Natural killer cell (primary cell): ENCODE data around the gene LDLRAD4. TPM values are rescaled to one million over a fixed set of nuclear protein-coding genes. Genes with fewer than 3 reads are reported as not detected.
"Not testable (repeated sequence)": the region's sequence is repeated elsewhere in the genome, so short reads cannot be mapped to it uniquely, and the experiment has no call there.

Experiments
- ATAC-seq, 3 donors: fragments of 150-1000 bp in 2 of 3; fragments of 200-7000 bp in 1 of 3; cut with Tn5 transposase; 1 replicate in 1 of 3; 2 replicates in 2 of 3; pipeline ENCODE4 v1.10.0; 2021; ENCODE audit warnings: mild to moderate bottlenecking in 2 of 3, moderate library complexity in 2 of 3
- DNase-seq, 2 donors: peaks; one replicate each; pipeline versions ENCODE4 v3.0.0 to v3.0.0-alpha.2; 2013 to 2021; ENCODE audit warnings: mixed read lengths in 1 of 2
- H3K27ac ChIP-seq: one replicate; pipeline ENCODE4 v1.5.1; 2013; ENCODE audit warnings: mild to moderate bottlenecking, low read length
- H3K27me3 ChIP-seq: one replicate; pipeline ENCODE4 v1.6.1; 2013; ENCODE audit warnings: low read length; ENCODE audit not compliant: control insufficient read depth, insufficient read depth
- H3K36me3 ChIP-seq: one replicate; pipeline ENCODE4 v1.6.1; 2013; ENCODE audit warnings: low read length; ENCODE audit not compliant: control insufficient read depth, insufficient read depth
- H3K4me1 ChIP-seq: one replicate; pipeline ENCODE4 v1.6.1; 2013; ENCODE audit warnings: low read length; ENCODE audit not compliant: control insufficient read depth, insufficient read depth
- H3K4me3 ChIP-seq: one replicate; pipeline ENCODE4 v1.5.1; 2013; ENCODE audit warnings: low read length
- H3K9me3 ChIP-seq: one replicate; pipeline ENCODE4 v1.6.1; 2013; ENCODE audit warnings: low read length; ENCODE audit not compliant: control insufficient read depth, insufficient read depth
- H3K27ac Mint-ChIP-seq, 2 donors: one replicate each; pipeline ENCODE4 v1.8.0; 2022; ENCODE audit warnings: mild to moderate bottlenecking in 2 of 2, mixed read lengths in 2 of 2, moderate library complexity in 1 of 2
- H3K27me3 Mint-ChIP-seq, 2 donors: one replicate each; pipeline ENCODE4 v1.8.0; 2022; ENCODE audit warnings: low read depth in 2 of 2, mixed read lengths in 2 of 2
- H3K36me3 Mint-ChIP-seq: one replicate; pipeline ENCODE4 v1.8.0; 2022; ENCODE audit warnings: mixed read lengths
- H3K4me1 Mint-ChIP-seq, 2 donors: one replicate each; pipeline ENCODE4 v1.8.0; 2022; ENCODE audit warnings: mixed read lengths in 2 of 2
- H3K4me3 Mint-ChIP-seq: one replicate; pipeline ENCODE4 v1.8.0; 2022; ENCODE audit warnings: mild to moderate bottlenecking, moderate library complexity, mixed read lengths
- H3K9me3 Mint-ChIP-seq, 2 donors: one replicate each; pipeline ENCODE4 v1.8.0; 2022; ENCODE audit warnings: mixed read lengths in 2 of 2
- CTCF ChIP-seq: fragments of 200-600 bp; IDR thresholded peaks from one replicate; pipeline ENCODE4 v1.8.0; 2022; ENCODE audit warnings: antibody characterized with exemption
- WGBS: methylation state at CpG from one replicate; pipeline ENCODE4 v1.1.7; 2013; ENCODE audit warnings: missing lambda C conversion rate; ENCODE audit not compliant: insufficient coverage; 5-methylcytosine and 5-hydroxymethylcytosine counted together
- intact Hi-C: fragments of 100-400 bp; cut with micrococcal nuclease; formaldehyde crosslinking; loops from one replicate; pipeline ENCODE4 v1.14.2; 2022
- total RNA-seq, 4 donors: library from RNA; stranded (reverse); fragments of 120-200 nt in 1 of 4; gene quantifications; one replicate each; pipeline versions ENCODE4 v1.2.3 to v1.2.4, GENCODE V29; 2013 to 2022

Gene LDLRAD4
- total RNA-seq, 3 donors from 2014 or later (not counting 1 experiment from before 2014, with no cell fraction given) = 24.0 to 36.3 (median 29.2) TPM

GRCh38 chr18:13661779-13662256 is 443.3 kb downstream of the LDLRAD4 start:
- intact Hi-C loops = no loop called here
- no peak for TF ChIP-seq CTCF
- Mint-ChIP-seq H3K9me3 (no peaks in the 10 kb centered on the region), H3K36me3 (peaks cover 6% of the 10 kb centered on the region), H3K4me1 (no peaks in the 10 kb centered on the region), H3K4me3 (no peak overlapping the region), H3K27ac (no peak overlapping the region), H3K27me3 (no peaks in the 10 kb centered on the region)
- peaks cover 9% of the 10 kb centered on the region for H3K36me3 ChIP-seq
- H3K27ac ChIP-seq = no peak overlapping the region
- ATAC-seq = no peak
- H3K27me3 ChIP-seq = no peaks in the 10 kb centered on the region
- no peak for DNase-seq
- no peak overlapping the region for H3K4me3 ChIP-seq
- no peaks in the 10 kb centered on the region for H3K4me1 ChIP-seq
- 96% methylated on average over 2 of the region's 2 CpGs for WGBS
- no peaks in the 10 kb centered on the region for H3K9me3 ChIP-seq

- no peak for DNase-seq
- H3K27ac ChIP-seq = no peak overlapping the region
- H3K4me1 Mint-ChIP-seq = peaks cover 7% of the 10 kb centered on the region in 2 donors
- ATAC-seq = no peak
- H3K4me3 Mint-ChIP-seq = no peak overlapping the region
- H3K36me3 ChIP-seq = no peaks in the 10 kb centered on the region
- H3K36me3 Mint-ChIP-seq = no peaks in the 10 kb centered on the region
- no peaks in the 10 kb centered on the region for H3K27me3 ChIP-seq
- no peaks in the 10 kb centered on the region for H3K9me3 ChIP-seq
- no peak overlapping the region for H3K27ac Mint-ChIP-seq
- no peaks in the 10 kb centered on the region for H3K9me3 Mint-ChIP-seq
- 98% methylated on average over 6 of the region's 7 CpGs for WGBS
- intact Hi-C loops = no loop called here
- H3K4me3 ChIP-seq = no peak overlapping the region
- no peaks in the 10 kb centered on the region for H3K4me1 ChIP-seq
- no peak for TF ChIP-seq CTCF
- H3K27me3 Mint-ChIP-seq = no peaks in the 10 kb centered on the region
Observed at GRCh38 chr18:13672657-13673056, 454.1 kb downstream of the LDLRAD4 start.

GRCh38 chr18:13676471-13676870 is 457.9 kb downstream of the LDLRAD4 start:
- H3K4me3 ChIP-seq = no peak overlapping the region
- no peaks in the 10 kb centered on the region for H3K27me3 ChIP-seq
- no peak for TF ChIP-seq CTCF
- Mint-ChIP-seq H3K9me3 (no peaks in the 10 kb centered on the region), H3K27ac (no peak overlapping the region), H3K4me3 (no peak overlapping the region), H3K27me3 (no peaks in the 10 kb centered on the region), H3K4me1 (peaks cover 0 to 7% of the 10 kb centered on the region in 2 donors), H3K36me3 (no peaks in the 10 kb centered on the region)
- intact Hi-C loops = no loop called here
- WGBS = 94% methylated on average over 6 of the region's 6 CpGs
- ATAC-seq = no peak
- no peak overlapping the region for H3K27ac ChIP-seq
- peaks cover under 1% of the 10 kb centered on the region for H3K36me3 ChIP-seq
- no peak for DNase-seq
- no peaks in the 10 kb centered on the region for H3K4me1 ChIP-seq
- no peaks in the 10 kb centered on the region for H3K9me3 ChIP-seq

GRCh38 chr18:13677350-13677749 is 458.8 kb downstream of the LDLRAD4 start:
- 99% methylated on average over 13 of the region's 13 CpGs for WGBS
- H3K27me3 ChIP-seq, H3K27me3 Mint-ChIP-seq, H3K4me3 ChIP-seq, H3K36me3 Mint-ChIP-seq, H3K4me1 Mint-ChIP-seq, DNase-seq, H3K4me3 Mint-ChIP-seq, intact Hi-C loops, H3K36me3 ChIP-seq, H3K9me3 Mint-ChIP-seq, H3K9me3 ChIP-seq, H3K4me1 ChIP-seq, H3K27ac ChIP-seq, H3K27ac Mint-ChIP-seq, ATAC-seq: not testable (repeated sequence)
